GM12878 (cell line): ENCODE data around the gene MED13L. TPM values are rescaled to one million over a fixed set of nuclear protein-coding genes. Genes with fewer than 3 reads are reported as not detected.

Source experiments
- FOXK2 ChIP-seq: fragments of 450-650 bp; IDR thresholded peaks from 2 replicates; pipeline ENCODE4 v1.6.1; 2017; ENCODE audit warnings: mild to moderate bottlenecking, moderate library complexity
- FOXM1 ChIP-seq: IDR thresholded peaks from 2 replicates; pipeline ENCODE4 v1.6.1; 2012; ENCODE audit warnings: low read depth, mild to moderate bottlenecking, inconsistent platforms, low read length, moderate library complexity
- JUNB ChIP-seq: IDR thresholded peaks from 2 replicates; pipeline ENCODE4 v1.6.1; 2016; ENCODE audit warnings: antibody characterized with exemption, mild to moderate bottlenecking
- KAT2A ChIP-seq: conservative IDR thresholded peaks from 2 replicates; pipeline ENCODE4 v1.6.1; 2011; ENCODE audit warnings: low read depth, low read length; ENCODE audit not compliant: control insufficient read depth
- MEF2A ChIP-seq: IDR thresholded peaks from 2 replicates; pipeline ENCODE4 v1.6.1; 2011; ENCODE audit warnings: low read depth, mild to moderate bottlenecking, low read length, moderate library complexity; ENCODE audit not compliant: insufficient read depth
- MTA3 ChIP-seq: IDR thresholded peaks from 2 replicates; pipeline ENCODE4 v1.6.1; 2012; ENCODE audit warnings: low read length, inconsistent platforms, borderline replicate concordance
- NFIC ChIP-seq: IDR thresholded peaks from 2 replicates; pipeline ENCODE4 v1.6.1; 2012; ENCODE audit warnings: low read depth, mild to moderate bottlenecking, inconsistent platforms, low read length, moderate library complexity
- NFYB ChIP-seq: IDR thresholded peaks from 2 replicates; pipeline ENCODE4 v1.6.1; 2011; ENCODE audit warnings: low read depth, mild to moderate bottlenecking, low read length, improper control_type of control experiment, moderate library complexity; ENCODE audit not compliant: insufficient read depth
- PAX5 ChIP-seq: IDR thresholded peaks from 2 replicates; pipeline ENCODE4 v1.6.1; 2011; ENCODE audit warnings: low read depth, low read length, borderline replicate concordance
- POU2F2 ChIP-seq: IDR thresholded peaks from 3 replicates; pipeline ENCODE4 v1.6.1; 2011; ENCODE audit warnings: low read depth, mild to moderate bottlenecking, low read length, borderline replicate concordance
- RUNX3 ChIP-seq: IDR thresholded peaks from 2 replicates; pipeline ENCODE4 v1.6.1; 2012; ENCODE audit warnings: low read length, inconsistent platforms
- SIX5 ChIP-seq: IDR thresholded peaks from 2 replicates; pipeline ENCODE4 v1.6.1; 2011; ENCODE audit warnings: mild to moderate bottlenecking, low read depth, low read length, moderate library complexity; ENCODE audit not compliant: severe bottlenecking
- SREBF2 ChIP-seq: IDR thresholded peaks from 2 replicates; pipeline ENCODE4 v1.6.1; 2012; ENCODE audit warnings: mild to moderate bottlenecking, low read length
- TARDBP ChIP-seq: IDR thresholded peaks from 2 replicates; pipeline ENCODE4 v1.6.1; 2016; ENCODE audit warnings: borderline replicate concordance
- ZBED1 ChIP-seq: IDR thresholded peaks from 2 replicates; pipeline ENCODE4 v1.6.1; 2016; ENCODE audit warnings: borderline replicate concordance
- polyA plus RNA-seq, 11 experiments: library from polyadenylated mRNA; depleted of rRNA in 4 of 11; unstranded in 6 of 11; stranded (reverse) in 5 of 11; fragments of >200 nt; fragmentation: Nextera tagmentation in 4 of 11; fragmentation: Illumina TruSeq in 1 of 11; extraction: Ambion mirVana in 4 of 11; extraction: Trizol in 1 of 11; gene quantifications; 1 replicate in 1 of 11; 2 replicates in 10 of 11; pipeline versions ENCODE4 v1.2.1 to v1.2.3, GENCODE V29; 2011 to 2016; ENCODE audit warnings: inconsistent platforms in 2 of 11, missing spikeins in 2 of 11, low read depth in 1 of 11
- total RNA-seq, 4 experiments: library from RNA; depleted of rRNA in 3 of 4; stranded (reverse); fragments of >200 nt in 3 of 4; fragmentation: Illumina TruSeq in 1 of 4; extraction: Trizol in 1 of 4; gene quantifications; 2 replicates each; pipeline versions ENCODE4 v1.2.1 to v1.2.3, GENCODE V29; 2013 to 2021
- TF ChIP-seq, protein P1 (sequence below): fragments of 150-350 bp; IDR thresholded peaks from 2 replicates; pipeline ENCODE4 v1.6.1; 2014; ENCODE audit warnings: mild to moderate bottlenecking, low read depth, low read length
- TF ChIP-seq, protein P2 (sequence below): fragments of 450-650 bp; conservative IDR thresholded peaks from 2 replicates; pipeline ENCODE4 v1.6.1; 2017; ENCODE audit warnings: mild to moderate bottlenecking, moderate library complexity
- TF ChIP-seq, protein P3 (sequence below): fragments of 450-650 bp; IDR thresholded peaks from 2 replicates; pipeline ENCODE4 v1.6.1; 2018; ENCODE audit warnings: mild to moderate bottlenecking, low read depth, moderate library complexity; ENCODE audit not compliant: partially characterized antibody
- TF ChIP-seq, protein P4 (sequence below): IDR thresholded peaks from 2 replicates; pipeline ENCODE4 v1.6.1; 2011; ENCODE audit warnings: mild to moderate bottlenecking, low read depth, low read length, moderate library complexity; ENCODE audit not compliant: insufficient replicate concordance
- TF ChIP-seq, protein P5 (sequence below): fragments of 450-650 bp; IDR thresholded peaks from 2 replicates; pipeline ENCODE4 v1.6.1; 2017; ENCODE audit warnings: mild to moderate bottlenecking, moderate library complexity

MED13L gene
- total and polyA plus RNA-seq, 10 of the 15 experiments (the other 5 are each of a cell fraction or from before 2014, with no cell fraction given), result 3.7 to 30.1 (median 9.1) TPM

DNA sequence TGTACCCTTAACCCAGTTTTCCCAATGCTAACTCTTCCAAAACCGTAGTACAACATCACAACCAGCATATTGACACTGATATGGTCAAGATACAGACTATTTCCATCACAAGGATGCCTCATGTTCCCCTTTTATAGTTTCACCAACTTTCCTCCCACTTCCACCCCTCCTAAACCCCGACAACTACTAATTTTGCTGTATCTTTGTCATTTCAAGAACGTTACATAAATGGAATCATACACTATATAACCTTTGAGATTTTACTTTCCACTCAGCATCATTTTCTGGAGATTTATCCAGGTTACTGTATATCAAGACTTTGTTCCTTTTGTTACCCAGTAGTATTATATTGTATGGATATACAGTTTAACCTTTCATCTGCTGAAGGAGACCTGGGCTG is 88.9 kb downstream of the MED13L start (continued):
- TF ChIP-seq, protein P1, sequence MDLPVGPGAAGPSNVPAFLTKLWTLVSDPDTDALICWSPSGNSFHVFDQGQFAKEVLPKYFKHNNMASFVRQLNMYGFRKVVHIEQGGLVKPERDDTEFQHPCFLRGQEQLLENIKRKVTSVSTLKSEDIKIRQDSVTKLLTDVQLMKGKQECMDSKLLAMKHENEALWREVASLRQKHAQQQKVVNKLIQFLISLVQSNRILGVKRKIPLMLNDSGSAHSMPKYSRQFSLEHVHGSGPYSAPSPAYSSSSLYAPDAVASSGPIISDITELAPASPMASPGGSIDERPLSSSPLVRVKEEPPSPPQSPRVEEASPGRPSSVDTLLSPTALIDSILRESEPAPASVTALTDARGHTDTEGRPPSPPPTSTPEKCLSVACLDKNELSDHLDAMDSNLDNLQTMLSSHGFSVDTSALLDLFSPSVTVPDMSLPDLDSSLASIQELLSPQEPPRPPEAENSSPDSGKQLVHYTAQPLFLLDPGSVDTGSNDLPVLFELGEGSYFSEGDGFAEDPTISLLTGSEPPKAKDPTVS, result no peak
- TF ChIP-seq MEF2A (peak; percentile 53; the same call in 1 of the 2 replicates), SIX5 (no peak), RUNX3 (peak; percentile 68), NFIC (peak; percentile 76; the same call in 1 of the 2 replicates), SREBF2 (no peak), ZBED1 (no peak), MTA3 (no peak), FOXK2 (no peak), TARDBP (no peak), NFYB (no peak), FOXM1 (no peak; the same call in 1 of the 2 replicates), POU2F2 (no peak), PAX5 (no peak), KAT2A (no peak), JUNB (peak; percentile 67)
- TF ChIP-seq, protein P2, sequence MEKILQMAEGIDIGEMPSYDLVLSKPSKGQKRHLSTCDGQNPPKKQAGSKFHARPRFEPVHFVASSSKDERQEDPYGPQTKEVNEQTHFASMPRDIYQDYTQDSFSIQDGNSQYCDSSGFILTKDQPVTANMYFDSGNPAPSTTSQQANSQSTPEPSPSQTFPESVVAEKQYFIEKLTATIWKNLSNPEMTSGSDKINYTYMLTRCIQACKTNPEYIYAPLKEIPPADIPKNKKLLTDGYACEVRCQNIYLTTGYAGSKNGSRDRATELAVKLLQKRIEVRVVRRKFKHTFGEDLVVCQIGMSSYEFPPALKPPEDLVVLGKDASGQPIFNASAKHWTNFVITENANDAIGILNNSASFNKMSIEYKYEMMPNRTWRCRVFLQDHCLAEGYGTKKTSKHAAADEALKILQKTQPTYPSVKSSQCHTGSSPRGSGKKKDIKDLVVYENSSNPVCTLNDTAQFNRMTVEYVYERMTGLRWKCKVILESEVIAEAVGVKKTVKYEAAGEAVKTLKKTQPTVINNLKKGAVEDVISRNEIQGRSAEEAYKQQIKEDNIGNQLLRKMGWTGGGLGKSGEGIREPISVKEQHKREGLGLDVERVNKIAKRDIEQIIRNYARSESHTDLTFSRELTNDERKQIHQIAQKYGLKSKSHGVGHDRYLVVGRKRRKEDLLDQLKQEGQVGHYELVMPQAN, result no peak
- TF ChIP-seq, protein P3, sequence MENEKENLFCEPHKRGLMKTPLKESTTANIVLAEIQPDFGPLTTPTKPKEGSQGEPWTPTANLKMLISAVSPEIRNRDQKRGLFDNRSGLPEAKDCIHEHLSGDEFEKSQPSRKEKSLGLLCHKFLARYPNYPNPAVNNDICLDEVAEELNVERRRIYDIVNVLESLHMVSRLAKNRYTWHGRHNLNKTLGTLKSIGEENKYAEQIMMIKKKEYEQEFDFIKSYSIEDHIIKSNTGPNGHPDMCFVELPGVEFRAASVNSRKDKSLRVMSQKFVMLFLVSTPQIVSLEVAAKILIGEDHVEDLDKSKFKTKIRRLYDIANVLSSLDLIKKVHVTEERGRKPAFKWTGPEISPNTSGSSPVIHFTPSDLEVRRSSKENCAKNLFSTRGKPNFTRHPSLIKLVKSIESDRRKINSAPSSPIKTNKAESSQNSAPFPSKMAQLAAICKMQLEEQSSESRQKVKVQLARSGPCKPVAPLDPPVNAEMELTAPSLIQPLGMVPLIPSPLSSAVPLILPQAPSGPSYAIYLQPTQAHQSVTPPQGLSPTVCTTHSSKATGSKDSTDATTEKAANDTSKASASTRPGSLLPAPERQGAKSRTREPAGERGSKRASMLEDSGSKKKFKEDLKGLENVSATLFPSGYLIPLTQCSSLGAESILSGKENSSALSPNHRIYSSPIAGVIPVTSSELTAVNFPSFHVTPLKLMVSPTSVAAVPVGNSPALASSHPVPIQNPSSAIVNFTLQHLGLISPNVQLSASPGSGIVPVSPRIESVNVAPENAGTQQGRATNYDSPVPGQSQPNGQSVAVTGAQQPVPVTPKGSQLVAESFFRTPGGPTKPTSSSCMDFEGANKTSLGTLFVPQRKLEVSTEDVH, result no peak
- TF ChIP-seq, protein P4, sequence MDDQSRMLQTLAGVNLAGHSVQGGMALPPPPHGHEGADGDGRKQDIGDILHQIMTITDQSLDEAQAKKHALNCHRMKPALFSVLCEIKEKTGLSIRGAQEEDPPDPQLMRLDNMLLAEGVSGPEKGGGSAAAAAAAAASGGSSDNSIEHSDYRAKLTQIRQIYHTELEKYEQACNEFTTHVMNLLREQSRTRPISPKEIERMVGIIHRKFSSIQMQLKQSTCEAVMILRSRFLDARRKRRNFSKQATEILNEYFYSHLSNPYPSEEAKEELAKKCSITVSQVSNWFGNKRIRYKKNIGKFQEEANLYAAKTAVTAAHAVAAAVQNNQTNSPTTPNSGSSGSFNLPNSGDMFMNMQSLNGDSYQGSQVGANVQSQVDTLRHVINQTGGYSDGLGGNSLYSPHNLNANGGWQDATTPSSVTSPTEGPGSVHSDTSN, result no peak
- TF ChIP-seq, protein P5, sequence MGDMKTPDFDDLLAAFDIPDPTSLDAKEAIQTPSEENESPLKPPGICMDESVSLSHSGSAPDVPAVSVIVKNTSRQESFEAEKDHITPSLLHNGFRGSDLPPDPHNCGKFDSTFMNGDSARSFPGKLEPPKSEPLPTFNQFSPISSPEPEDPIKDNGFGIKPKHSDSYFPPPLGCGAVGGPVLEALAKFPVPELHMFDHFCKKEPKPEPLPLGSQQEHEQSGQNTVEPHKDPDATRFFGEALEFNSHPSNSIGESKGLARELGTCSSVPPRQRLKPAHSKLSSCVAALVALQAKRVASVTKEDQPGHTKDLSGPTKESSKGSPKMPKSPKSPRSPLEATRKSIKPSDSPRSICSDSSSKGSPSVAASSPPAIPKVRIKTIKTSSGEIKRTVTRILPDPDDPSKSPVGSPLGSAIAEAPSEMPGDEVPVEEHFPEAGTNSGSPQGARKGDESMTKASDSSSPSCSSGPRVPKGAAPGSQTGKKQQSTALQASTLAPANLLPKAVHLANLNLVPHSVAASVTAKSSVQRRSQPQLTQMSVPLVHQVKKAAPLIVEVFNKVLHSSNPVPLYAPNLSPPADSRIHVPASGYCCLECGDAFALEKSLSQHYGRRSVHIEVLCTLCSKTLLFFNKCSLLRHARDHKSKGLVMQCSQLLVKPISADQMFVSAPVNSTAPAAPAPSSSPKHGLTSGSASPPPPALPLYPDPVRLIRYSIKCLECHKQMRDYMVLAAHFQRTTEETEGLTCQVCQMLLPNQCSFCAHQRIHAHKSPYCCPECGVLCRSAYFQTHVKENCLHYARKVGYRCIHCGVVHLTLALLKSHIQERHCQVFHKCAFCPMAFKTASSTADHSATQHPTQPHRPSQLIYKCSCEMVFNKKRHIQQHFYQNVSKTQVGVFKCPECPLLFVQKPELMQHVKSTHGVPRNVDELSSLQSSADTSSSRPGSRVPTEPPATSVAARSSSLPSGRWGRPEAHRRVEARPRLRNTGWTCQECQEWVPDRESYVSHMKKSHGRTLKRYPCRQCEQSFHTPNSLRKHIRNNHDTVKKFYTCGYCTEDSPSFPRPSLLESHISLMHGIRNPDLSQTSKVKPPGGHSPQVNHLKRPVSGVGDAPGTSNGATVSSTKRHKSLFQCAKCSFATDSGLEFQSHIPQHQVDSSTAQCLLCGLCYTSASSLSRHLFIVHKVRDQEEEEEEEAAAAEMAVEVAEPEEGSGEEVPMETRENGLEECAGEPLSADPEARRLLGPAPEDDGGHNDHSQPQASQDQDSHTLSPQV, result no peak
